Measurements from ENCODE around the gene FXYD6.

DNA sequence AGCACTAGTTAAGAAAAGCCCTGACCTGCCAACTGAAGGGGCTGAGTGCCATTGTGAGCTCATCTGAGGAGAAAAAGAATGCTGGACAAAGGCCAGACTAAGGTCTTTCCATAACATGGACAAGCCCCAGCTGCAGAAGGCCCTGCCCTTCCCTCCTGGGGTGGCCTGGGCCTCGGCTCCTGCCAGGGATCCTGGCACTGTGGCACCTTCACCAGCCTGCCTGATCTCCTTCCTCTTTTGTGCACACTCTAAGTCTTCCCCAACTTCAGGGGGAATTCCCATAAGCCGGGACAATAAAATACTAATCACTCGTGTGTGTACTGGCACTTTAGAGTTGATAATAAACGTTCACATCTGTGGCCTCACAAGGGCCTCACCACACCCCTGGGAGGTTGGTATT, 42.9 kb upstream of the FXYD6 start:
- TF ChIP-seq, protein P1, sequence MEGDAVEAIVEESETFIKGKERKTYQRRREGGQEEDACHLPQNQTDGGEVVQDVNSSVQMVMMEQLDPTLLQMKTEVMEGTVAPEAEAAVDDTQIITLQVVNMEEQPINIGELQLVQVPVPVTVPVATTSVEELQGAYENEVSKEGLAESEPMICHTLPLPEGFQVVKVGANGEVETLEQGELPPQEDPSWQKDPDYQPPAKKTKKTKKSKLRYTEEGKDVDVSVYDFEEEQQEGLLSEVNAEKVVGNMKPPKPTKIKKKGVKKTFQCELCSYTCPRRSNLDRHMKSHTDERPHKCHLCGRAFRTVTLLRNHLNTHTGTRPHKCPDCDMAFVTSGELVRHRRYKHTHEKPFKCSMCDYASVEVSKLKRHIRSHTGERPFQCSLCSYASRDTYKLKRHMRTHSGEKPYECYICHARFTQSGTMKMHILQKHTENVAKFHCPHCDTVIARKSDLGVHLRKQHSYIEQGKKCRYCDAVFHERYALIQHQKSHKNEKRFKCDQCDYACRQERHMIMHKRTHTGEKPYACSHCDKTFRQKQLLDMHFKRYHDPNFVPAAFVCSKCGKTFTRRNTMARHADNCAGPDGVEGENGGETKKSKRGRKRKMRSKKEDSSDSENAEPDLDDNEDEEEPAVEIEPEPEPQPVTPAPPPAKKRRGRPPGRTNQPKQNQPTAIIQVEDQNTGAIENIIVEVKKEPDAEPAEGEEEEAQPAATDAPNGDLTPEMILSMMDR (IDR thresholded peaks at IDR 0.05) = no peak
- TF ChIP-seq POLR2A (IDR thresholded peaks at IDR 0.05) = no peak

All from Peyer's patch (tissue), 4 donors.